SK-N-SH treated with all-trans-retinoic acid at 6 μM for 48 hours (cell line): ENCODE measurements around the gene AMPD3.

Experiments used
- ATAC-seq: fragments of 200-7000 bp; cut with Tn5 transposase; 3 replicates; pipeline ENCODE4 v1.9.1; 2020; ENCODE audit warnings: mild to moderate bottlenecking, moderate library complexity
- ARNTL ChIP-seq: fragments of 450-650 bp; formaldehyde crosslinking; IDR thresholded peaks from 2 replicates; pipeline ENCODE4 v1.5.0; 2020; ENCODE audit warnings: low read depth, mild to moderate bottlenecking, moderate library complexity, borderline replicate concordance
- BACH2 ChIP-seq: fragments of 250-450 bp; sonication (Bioruptor Pico); IDR thresholded peaks from 2 replicates; pipeline ENCODE4 v1.9.0; 2021; ENCODE audit warnings: mild to moderate bottlenecking, borderline replicate concordance
- CSDC2 ChIP-seq: fragments of 250-450 bp; sonication (Bioruptor Pico); IDR thresholded peaks from 2 replicates; pipeline ENCODE4 v1.5.0; 2020; ENCODE audit warnings: mild to moderate bottlenecking, moderate library complexity
- CSRNP3 ChIP-seq: fragments of 250-450 bp; sonication (Bioruptor Pico); IDR thresholded peaks from 2 replicates; pipeline ENCODE4 v1.5.1; 2021; ENCODE audit warnings: mild to moderate bottlenecking, moderate library complexity
- ESRRG ChIP-seq: fragments of 250-450 bp; sonication (Bioruptor Pico); IDR thresholded peaks from 2 replicates; pipeline ENCODE4 v1.6.1; 2021; ENCODE audit warnings: mild to moderate bottlenecking
- GLIS3 ChIP-seq: fragments of 250-450 bp; sonication (Bioruptor Pico); IDR thresholded peaks from 2 replicates; pipeline ENCODE4 v1.5.0; 2020; ENCODE audit warnings: mild to moderate bottlenecking, moderate library complexity
- ISL1 ChIP-seq: fragments of 250-450 bp; sonication (Bioruptor Pico); IDR thresholded peaks from 2 replicates; pipeline ENCODE4 v2.1.2; 2022; ENCODE audit warnings: mild to moderate bottlenecking, moderate library complexity
- OSR1 ChIP-seq: fragments of 250-450 bp; sonication (Bioruptor Pico); IDR thresholded peaks from 2 replicates; pipeline ENCODE4 v1.8.0; 2022; ENCODE audit warnings: moderate library complexity, mild to moderate bottlenecking, inconsistent platforms
- PPARA ChIP-seq: fragments of 250-450 bp; sonication (Bioruptor Pico); IDR thresholded peaks from 2 replicates; pipeline ENCODE4 v1.5.0; 2020; ENCODE audit warnings: mild to moderate bottlenecking, borderline replicate concordance
- RARB ChIP-seq: fragments of 250-450 bp; sonication (Bioruptor Pico); IDR thresholded peaks from 2 replicates; pipeline ENCODE4 v1.8.0; 2021; ENCODE audit warnings: mild to moderate bottlenecking, moderate library complexity
- SNAI2 ChIP-seq: fragments of 250-450 bp; sonication (Bioruptor Pico); IDR thresholded peaks from 2 replicates; pipeline ENCODE4 v1.5.0; 2020; ENCODE audit warnings: mild to moderate bottlenecking, moderate library complexity
- TCF4 ChIP-seq: fragments of 250-450 bp; sonication (Bioruptor Pico); IDR thresholded peaks from 2 replicates; pipeline ENCODE4 v1.8.0; 2021; ENCODE audit warnings: mild to moderate bottlenecking, moderate library complexity, borderline replicate concordance
- TOX ChIP-seq: fragments of 250-450 bp; sonication (Bioruptor Pico); IDR thresholded peaks from 2 replicates; pipeline ENCODE4 v1.8.0; 2021; ENCODE audit warnings: mild to moderate bottlenecking, moderate library complexity, borderline replicate concordance
- TSHZ2 ChIP-seq: fragments of 250-450 bp; sonication (Bioruptor Pico); IDR thresholded peaks from 2 replicates; pipeline ENCODE4 v1.5.0; 2020; ENCODE audit warnings: mild to moderate bottlenecking, moderate library complexity
- ZC3H10 ChIP-seq: fragments of 250-450 bp; sonication (Bioruptor Pico); IDR thresholded peaks from 2 replicates; pipeline ENCODE4 v1.5.1; 2021; ENCODE audit warnings: mild to moderate bottlenecking, moderate library complexity
- ZFP3 ChIP-seq: fragments of 250-450 bp; sonication (Bioruptor Pico); IDR thresholded peaks from 2 replicates; pipeline ENCODE4 v1.5.0; 2020; ENCODE audit warnings: mild to moderate bottlenecking, moderate library complexity
- ZFP30 ChIP-seq: fragments of 450-650 bp; formaldehyde crosslinking; IDR thresholded peaks from 2 replicates; pipeline ENCODE4 v1.5.0; 2022; ENCODE audit warnings: mild to moderate bottlenecking, moderate library complexity
- ZNF565 ChIP-seq: fragments of 450-650 bp; formaldehyde crosslinking; conservative IDR thresholded peaks from 2 replicates; pipeline ENCODE4 v1.5.0; 2020; ENCODE audit warnings: low read depth, mild to moderate bottlenecking, moderate library complexity
- ZNF70 ChIP-seq: fragments of 450-650 bp; formaldehyde crosslinking; IDR thresholded peaks from 2 replicates; pipeline ENCODE4 v1.5.0; 2020; ENCODE audit warnings: mild to moderate bottlenecking, moderate library complexity
- ZNF8 ChIP-seq: fragments of 450-650 bp; formaldehyde crosslinking; IDR thresholded peaks from 2 replicates; pipeline ENCODE4 v1.5.0; 2020; ENCODE audit warnings: mild to moderate bottlenecking, moderate library complexity
- TF ChIP-seq, protein P1 (sequence below): fragments of 250-450 bp; sonication (Bioruptor Pico); IDR thresholded peaks from 2 replicates; pipeline ENCODE4 v1.8.0; 2020; ENCODE audit warnings: mild to moderate bottlenecking, moderate library complexity, borderline replicate concordance
- TF ChIP-seq, protein P2 (sequence below): fragments of 250-450 bp; sonication (Bioruptor Pico); IDR thresholded peaks from 2 replicates; pipeline ENCODE4 v1.5.1; 2020; ENCODE audit warnings: low read depth, mild to moderate bottlenecking, moderate library complexity
- TF ChIP-seq, protein P3 (sequence below): fragments of 250-450 bp; sonication (Bioruptor Pico); IDR thresholded peaks from 2 replicates; pipeline ENCODE4 v1.8.0; 2021; ENCODE audit warnings: low read depth, mild to moderate bottlenecking, moderate library complexity, borderline replicate concordance

Gene AMPD3

DNA sequence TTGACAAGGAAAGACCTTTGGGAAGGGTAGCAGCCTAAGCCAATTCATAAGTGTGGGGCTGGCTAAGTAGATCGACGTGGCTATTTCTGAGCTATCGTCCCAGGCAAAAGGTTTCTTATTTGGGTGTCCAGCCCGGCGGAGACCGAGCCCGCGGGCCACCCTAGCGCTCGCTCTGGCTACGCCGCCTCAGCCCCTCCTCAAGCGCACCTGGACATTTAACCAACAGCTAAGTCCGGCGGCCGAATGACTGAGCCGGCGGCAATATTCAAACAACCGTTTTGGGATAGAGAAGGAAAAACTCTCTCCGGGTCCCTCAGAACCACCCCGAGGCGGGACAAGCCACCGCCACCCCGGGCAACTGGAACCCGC lies 85.5 kb downstream of the AMPD3 start:
- TF ChIP-seq SNAI2 (CRISPR knock-in tag) (no peak), ISL1 (CRISPR knock-in tag) (no peak), CSRNP3 (CRISPR knock-in tag) (no peak)
- TF ChIP-seq, all 23 proteins: peak for 0
- ATAC-seq, result peak; percentile 65

DNA sequence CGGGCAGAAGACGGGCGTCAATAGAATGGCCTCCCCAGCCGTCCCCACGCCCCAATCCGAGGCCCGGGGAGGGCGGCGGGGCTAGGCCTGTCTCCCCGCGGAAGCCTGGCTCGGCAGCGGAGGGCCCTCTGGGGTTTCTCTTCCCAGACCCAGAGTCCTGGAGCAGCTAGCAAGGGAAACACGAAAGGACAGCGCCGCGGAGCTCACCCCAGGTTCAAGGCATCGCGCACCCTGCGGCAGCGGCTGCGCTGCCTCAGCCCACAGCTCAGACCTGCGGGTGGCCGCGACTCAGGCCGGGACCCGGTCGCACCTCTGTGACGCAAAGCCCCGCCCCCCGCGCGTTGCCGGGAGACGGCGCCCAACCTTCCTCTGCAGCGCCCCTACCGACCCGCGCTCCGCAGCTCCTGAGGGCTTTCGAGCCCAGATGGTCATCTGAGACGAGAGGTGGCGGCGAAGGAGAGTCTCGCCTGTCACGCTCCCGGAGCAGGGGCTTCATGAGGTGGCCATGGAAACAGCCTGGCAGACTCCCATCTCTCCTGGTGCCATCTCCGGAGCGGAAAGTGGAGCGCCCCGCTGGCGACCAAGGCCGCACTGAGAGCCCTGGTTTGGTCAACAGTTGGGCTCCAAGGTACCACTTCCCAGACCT lies 86.0 kb downstream of the AMPD3 start, which contains the start of gene RNF141:
Gene RNF141, minus strand, starts transcription at position 273 of the 646 bp plus-strand sequence. CDS start 7,029 bp downstream, outside the sequence.
- peak; percentile 97 for ATAC-seq
- TF ChIP-seq CSRNP3 (CRISPR knock-in tag) (no peak), GLIS3 (CRISPR knock-in tag) (no peak; the same call in 1 of the 2 replicates), CSDC2 (CRISPR knock-in tag) (0 out of 2 replicates have a peak, but pooled peaks have one; percentile 36), ESRRG (CRISPR knock-in tag) (no peak), RARB (no peak), TOX (CRISPR knock-in tag) (no peak), ZFP30 (CRISPR knock-in tag) (no peak), ARNTL (CRISPR knock-in tag) (no peak), BACH2 (no peak), ISL1 (CRISPR knock-in tag) (no peak), ZFP3 (0 out of 2 replicates have a peak, but pooled peaks have one; percentile 43), PPARA (no peak), TCF4 (CRISPR knock-in tag) (no peak), ZNF565 (CRISPR knock-in tag) (0 out of 2 replicates have a peak, but pooled peaks have one; percentile 26), ZNF70 (peak; percentile 9; the same call in 1 of the 2 replicates), ZNF8 (CRISPR knock-in tag) (no peak), ZC3H10 (CRISPR knock-in tag) (no peak), OSR1 (CRISPR knock-in tag) (no peak), TSHZ2 (CRISPR knock-in tag) (no peak; the same call in 1 of the 2 replicates), SNAI2 (CRISPR knock-in tag) (no peak)
- TF ChIP-seq, protein P1, sequence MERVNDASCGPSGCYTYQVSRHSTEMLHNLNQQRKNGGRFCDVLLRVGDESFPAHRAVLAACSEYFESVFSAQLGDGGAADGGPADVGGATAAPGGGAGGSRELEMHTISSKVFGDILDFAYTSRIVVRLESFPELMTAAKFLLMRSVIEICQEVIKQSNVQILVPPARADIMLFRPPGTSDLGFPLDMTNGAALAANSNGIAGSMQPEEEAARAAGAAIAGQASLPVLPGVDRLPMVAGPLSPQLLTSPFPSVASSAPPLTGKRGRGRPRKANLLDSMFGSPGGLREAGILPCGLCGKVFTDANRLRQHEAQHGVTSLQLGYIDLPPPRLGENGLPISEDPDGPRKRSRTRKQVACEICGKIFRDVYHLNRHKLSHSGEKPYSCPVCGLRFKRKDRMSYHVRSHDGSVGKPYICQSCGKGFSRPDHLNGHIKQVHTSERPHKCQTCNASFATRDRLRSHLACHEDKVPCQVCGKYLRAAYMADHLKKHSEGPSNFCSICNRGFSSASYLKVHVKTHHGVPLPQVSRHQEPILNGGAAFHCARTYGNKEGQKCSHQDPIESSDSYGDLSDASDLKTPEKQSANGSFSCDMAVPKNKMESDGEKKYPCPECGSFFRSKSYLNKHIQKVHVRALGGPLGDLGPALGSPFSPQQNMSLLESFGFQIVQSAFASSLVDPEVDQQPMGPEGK (CRISPR knock-in tag), result no peak
- TF ChIP-seq, protein P2, sequence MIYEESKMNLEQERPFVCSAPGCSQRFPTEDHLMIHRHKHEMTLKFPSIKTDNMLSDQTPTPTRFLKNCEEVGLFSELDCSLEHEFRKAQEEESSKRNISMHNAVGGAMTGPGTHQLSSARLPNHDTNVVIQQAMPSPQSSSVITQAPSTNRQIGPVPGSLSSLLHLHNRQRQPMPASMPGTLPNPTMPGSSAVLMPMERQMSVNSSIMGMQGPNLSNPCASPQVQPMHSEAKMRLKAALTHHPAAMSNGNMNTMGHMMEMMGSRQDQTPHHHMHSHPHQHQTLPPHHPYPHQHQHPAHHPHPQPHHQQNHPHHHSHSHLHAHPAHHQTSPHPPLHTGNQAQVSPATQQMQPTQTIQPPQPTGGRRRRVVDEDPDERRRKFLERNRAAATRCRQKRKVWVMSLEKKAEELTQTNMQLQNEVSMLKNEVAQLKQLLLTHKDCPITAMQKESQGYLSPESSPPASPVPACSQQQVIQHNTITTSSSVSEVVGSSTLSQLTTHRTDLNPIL (CRISPR knock-in tag), result no peak
- TF ChIP-seq, protein P3, sequence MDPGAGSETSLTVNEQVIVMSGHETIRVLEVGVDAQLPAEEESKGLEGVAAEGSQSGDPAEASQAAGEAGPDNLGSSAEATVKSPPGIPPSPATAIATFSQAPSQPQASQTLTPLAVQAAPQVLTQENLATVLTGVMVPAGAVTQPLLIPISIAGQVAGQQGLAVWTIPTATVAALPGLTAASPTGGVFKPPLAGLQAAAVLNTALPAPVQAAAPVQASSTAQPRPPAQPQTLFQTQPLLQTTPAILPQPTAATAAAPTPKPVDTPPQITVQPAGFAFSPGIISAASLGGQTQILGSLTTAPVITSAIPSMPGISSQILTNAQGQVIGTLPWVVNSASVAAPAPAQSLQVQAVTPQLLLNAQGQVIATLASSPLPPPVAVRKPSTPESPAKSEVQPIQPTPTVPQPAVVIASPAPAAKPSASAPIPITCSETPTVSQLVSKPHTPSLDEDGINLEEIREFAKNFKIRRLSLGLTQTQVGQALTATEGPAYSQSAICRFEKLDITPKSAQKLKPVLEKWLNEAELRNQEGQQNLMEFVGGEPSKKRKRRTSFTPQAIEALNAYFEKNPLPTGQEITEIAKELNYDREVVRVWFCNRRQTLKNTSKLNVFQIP (CRISPR knock-in tag), result no peak
